ENCODE measurements around the gene NACC2. TPM values are rescaled to one million over a fixed set of nuclear protein-coding genes. Genes with fewer than 3 reads are reported as not detected.

The NACC2 gene
- total and polyA plus RNA-seq, 2 experiments from 2014 or later: 3.8 to 20.8 TPM

DNA sequence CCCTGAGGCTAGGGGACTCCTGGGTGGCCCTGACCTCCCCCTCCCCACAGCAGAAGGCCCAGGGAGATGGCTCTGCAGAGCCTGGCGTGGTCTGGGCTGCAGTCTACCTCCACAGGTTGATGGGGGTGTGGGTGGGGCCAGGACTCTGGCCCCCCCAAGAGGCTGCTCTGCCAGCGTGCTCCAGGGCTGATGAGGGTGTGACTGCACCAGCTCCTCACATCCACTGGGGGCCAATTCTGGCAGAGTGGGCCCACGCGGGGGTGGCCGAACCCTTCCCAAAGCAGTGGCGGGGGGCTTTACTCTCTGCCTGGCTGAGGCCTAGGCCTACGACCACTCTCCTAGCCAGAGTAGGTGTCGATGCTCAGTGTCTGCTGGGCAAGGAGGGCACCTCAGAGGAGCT is 105.9 kb downstream of the NACC2 start:
- Histone ChIP-seq H3K9me2 (ENCODE audit: insufficient read depth) (no peaks in the 10 kb centered on the region), H3K4me3 (no peak overlapping the region), H4K20me1 (replicated peaks; ENCODE audit: insufficient read depth) (no peaks in the 10 kb centered on the region), H3K79me2 (replicated peaks; ENCODE audit: insufficient read depth) (no peaks in the 10 kb centered on the region), H3K27ac (ENCODE audit: low read depth) (no peak overlapping the region), H3K36me3 (ENCODE audit: insufficient read depth) (no peaks in the 10 kb centered on the region), H3K4me2 (no peak overlapping the region), H2AFZ (no peak overlapping the region), H3F3A (replicated peaks; ENCODE audit: low read depth) (peaks cover 7% of the 10 kb centered on the region), H3K4me1 (ENCODE audit: insufficient read depth) (peaks cover 29% of the 10 kb centered on the region; the same call in 1 of the 2 replicates), H3K27me3 (ENCODE audit: insufficient read depth) (no peaks in the 10 kb centered on the region)
- Mint-ChIP-seq H3K4me3 (no peak overlapping the region), H3K27me3 (ENCODE audit: insufficient read depth, low read depth, poor library complexity) (peaks cover 9% of the 10 kb centered on the region), H3K4me1 (peaks cover 19% of the 10 kb centered on the region; the same call in 2 of the 3 replicates), H3K9me3 (no peaks in the 10 kb centered on the region), H3K36me3 (ENCODE audit: low read depth) (no peaks in the 10 kb centered on the region), H3K27ac (no peak overlapping the region)
- TF ChIP-seq, protein P1, sequence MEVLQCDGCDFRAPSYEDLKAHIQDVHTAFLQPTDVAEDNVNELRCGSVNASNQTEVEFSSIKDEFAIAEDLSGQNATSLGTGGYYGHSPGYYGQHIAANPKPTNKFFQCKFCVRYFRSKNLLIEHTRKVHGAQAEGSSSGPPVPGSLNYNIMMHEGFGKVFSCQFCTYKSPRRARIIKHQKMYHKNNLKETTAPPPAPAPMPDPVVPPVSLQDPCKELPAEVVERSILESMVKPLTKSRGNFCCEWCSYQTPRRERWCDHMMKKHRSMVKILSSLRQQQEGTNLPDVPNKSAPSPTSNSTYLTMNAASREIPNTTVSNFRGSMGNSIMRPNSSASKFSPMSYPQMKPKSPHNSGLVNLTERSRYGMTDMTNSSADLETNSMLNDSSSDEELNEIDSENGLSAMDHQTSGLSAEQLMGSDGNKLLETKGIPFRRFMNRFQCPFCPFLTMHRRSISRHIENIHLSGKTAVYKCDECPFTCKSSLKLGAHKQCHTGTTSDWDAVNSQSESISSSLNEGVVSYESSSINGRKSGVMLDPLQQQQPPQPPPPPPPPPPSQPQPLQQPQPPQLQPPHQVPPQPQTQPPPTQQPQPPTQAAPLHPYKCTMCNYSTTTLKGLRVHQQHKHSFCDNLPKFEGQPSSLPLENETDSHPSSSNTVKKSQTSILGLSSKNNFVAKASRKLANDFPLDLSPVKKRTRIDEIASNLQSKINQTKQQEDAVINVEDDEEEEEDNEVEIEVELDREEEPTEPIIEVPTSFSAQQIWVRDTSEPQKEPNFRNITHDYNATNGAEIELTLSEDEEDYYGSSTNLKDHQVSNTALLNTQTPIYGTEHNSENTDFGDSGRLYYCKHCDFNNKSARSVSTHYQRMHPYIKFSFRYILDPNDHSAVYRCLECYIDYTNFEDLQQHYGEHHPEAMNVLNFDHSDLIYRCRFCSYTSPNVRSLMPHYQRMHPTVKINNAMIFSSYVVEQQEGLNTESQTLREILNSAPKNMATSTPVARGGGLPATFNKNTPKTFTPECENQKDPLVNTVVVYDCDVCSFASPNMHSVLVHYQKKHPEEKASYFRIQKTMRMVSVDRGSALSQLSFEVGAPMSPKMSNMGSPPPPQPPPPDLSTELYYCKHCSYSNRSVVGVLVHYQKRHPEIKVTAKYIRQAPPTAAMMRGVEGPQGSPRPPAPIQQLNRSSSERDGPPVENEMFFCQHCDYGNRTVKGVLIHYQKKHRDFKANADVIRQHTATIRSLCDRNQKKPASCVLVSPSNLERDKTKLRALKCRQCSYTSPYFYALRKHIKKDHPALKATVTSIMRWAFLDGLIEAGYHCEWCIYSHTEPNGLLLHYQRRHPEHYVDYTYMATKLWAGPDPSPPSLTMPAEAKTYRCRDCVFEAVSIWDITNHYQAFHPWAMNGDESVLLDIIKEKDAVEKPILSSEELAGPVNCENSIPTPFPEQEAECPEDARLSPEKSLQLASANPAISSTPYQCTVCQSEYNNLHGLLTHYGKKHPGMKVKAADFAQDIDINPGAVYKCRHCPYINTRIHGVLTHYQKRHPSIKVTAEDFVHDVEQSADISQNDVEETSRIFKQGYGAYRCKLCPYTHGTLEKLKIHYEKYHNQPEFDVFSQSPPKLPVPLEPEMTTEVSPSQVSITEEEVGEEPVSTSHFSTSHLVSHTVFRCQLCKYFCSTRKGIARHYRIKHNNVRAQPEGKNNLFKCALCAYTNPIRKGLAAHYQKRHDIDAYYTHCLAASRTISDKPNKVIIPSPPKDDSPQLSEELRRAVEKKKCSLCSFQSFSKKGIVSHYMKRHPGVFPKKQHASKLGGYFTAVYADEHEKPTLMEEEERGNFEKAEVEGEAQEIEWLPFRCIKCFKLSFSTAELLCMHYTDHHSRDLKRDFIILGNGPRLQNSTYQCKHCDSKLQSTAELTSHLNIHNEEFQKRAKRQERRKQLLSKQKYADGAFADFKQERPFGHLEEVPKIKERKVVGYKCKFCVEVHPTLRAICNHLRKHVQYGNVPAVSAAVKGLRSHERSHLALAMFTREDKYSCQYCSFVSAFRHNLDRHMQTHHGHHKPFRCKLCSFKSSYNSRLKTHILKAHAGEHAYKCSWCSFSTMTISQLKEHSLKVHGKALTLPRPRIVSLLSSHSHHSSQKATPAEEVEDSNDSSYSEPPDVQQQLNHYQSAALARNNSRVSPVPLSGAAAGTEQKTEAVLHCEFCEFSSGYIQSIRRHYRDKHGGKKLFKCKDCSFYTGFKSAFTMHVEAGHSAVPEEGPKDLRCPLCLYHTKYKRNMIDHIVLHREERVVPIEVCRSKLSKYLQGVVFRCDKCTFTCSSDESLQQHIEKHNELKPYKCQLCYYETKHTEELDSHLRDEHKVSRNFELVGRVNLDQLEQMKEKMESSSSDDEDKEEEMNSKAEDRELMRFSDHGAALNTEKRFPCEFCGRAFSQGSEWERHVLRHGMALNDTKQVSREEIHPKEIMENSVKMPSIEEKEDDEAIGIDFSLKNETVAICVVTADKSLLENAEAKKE (CRISPR knock-in tag; IDR thresholded peaks at IDR 0.05): no peak
- no peak for TF ChIP-seq JUNB (IDR thresholded peaks at IDR 0.05; ENCODE audit: unreplicated experiment)
- no peak for TF ChIP-seq STAT1 (IDR thresholded peaks at IDR 0.05; ENCODE audit: unreplicated experiment)
- no peak for TF ChIP-seq NANOG (IDR thresholded peaks at IDR 0.05; ENCODE audit: borderline replicate concordance)
- TF ChIP-seq, protein P2, sequence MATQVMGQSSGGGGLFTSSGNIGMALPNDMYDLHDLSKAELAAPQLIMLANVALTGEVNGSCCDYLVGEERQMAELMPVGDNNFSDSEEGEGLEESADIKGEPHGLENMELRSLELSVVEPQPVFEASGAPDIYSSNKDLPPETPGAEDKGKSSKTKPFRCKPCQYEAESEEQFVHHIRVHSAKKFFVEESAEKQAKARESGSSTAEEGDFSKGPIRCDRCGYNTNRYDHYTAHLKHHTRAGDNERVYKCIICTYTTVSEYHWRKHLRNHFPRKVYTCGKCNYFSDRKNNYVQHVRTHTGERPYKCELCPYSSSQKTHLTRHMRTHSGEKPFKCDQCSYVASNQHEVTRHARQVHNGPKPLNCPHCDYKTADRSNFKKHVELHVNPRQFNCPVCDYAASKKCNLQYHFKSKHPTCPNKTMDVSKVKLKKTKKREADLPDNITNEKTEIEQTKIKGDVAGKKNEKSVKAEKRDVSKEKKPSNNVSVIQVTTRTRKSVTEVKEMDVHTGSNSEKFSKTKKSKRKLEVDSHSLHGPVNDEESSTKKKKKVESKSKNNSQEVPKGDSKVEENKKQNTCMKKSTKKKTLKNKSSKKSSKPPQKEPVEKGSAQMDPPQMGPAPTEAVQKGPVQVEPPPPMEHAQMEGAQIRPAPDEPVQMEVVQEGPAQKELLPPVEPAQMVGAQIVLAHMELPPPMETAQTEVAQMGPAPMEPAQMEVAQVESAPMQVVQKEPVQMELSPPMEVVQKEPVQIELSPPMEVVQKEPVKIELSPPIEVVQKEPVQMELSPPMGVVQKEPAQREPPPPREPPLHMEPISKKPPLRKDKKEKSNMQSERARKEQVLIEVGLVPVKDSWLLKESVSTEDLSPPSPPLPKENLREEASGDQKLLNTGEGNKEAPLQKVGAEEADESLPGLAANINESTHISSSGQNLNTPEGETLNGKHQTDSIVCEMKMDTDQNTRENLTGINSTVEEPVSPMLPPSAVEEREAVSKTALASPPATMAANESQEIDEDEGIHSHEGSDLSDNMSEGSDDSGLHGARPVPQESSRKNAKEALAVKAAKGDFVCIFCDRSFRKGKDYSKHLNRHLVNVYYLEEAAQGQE (IDR thresholded peaks at IDR 0.05; ENCODE audit: unreplicated experiment): no peak
- TF ChIP-seq, protein P3, sequence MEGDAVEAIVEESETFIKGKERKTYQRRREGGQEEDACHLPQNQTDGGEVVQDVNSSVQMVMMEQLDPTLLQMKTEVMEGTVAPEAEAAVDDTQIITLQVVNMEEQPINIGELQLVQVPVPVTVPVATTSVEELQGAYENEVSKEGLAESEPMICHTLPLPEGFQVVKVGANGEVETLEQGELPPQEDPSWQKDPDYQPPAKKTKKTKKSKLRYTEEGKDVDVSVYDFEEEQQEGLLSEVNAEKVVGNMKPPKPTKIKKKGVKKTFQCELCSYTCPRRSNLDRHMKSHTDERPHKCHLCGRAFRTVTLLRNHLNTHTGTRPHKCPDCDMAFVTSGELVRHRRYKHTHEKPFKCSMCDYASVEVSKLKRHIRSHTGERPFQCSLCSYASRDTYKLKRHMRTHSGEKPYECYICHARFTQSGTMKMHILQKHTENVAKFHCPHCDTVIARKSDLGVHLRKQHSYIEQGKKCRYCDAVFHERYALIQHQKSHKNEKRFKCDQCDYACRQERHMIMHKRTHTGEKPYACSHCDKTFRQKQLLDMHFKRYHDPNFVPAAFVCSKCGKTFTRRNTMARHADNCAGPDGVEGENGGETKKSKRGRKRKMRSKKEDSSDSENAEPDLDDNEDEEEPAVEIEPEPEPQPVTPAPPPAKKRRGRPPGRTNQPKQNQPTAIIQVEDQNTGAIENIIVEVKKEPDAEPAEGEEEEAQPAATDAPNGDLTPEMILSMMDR (conservative IDR thresholded peaks at IDR 0.05; ENCODE audit: low read depth in 2 of 2): no peak; a peak in 1 of 4 replicates
- no peak for TF ChIP-seq ZNF114 (CRISPR knock-in tag; IDR thresholded peaks at IDR 0.05)
- no peak for TF ChIP-seq POLR2AphosphoS5 (IDR thresholded peaks at IDR 0.05; ENCODE audit: low read depth)
- no peak for TF ChIP-seq EZH2 (IDR thresholded peaks at IDR 0.05; ENCODE audit: low read depth, unreplicated experiment)
- TF ChIP-seq EZH2phosphoT487 (IDR thresholded peaks at IDR 0.05; ENCODE audit: unreplicated experiment): no peak
- TF ChIP-seq CREB1 (CRISPR knock-in tag; IDR thresholded peaks at IDR 0.05; ENCODE audit: low read depth): no peak
- TF ChIP-seq, protein P4, sequence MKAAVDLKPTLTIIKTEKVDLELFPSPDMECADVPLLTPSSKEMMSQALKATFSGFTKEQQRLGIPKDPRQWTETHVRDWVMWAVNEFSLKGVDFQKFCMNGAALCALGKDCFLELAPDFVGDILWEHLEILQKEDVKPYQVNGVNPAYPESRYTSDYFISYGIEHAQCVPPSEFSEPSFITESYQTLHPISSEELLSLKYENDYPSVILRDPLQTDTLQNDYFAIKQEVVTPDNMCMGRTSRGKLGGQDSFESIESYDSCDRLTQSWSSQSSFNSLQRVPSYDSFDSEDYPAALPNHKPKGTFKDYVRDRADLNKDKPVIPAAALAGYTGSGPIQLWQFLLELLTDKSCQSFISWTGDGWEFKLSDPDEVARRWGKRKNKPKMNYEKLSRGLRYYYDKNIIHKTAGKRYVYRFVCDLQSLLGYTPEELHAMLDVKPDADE (IDR thresholded peaks at IDR 0.05): no peak
- TF ChIP-seq ZNF331 (CRISPR knock-in tag; IDR thresholded peaks at IDR 0.05; ENCODE audit: low read depth): no peak
- DNase-seq (ENCODE audit: low spot score): no peak
- no peak for ATAC-seq
